GM13976 (cell line): ENCODE data around the gene SMYD3.

Experiments used
- DNase-seq: peaks from one replicate; pipeline ENCODE4 v3.0.0; 2012; ENCODE audit warnings: low spot score
- in situ Hi-C: fragments of 300-500 bp; cut with MboI; formaldehyde crosslinking; loops from one replicate; pipeline ENCODE4 v1.12.0; 2022; ENCODE audit warnings: low sequenced_read_pairs, mixed read lengths, inconsistent platforms; ENCODE audit not compliant: unreplicated experiment
- TF ChIP-seq, protein P1 (sequence below): IDR thresholded peaks from 2 replicates; pipeline ENCODE4 v1.5.1; 2012; ENCODE audit warnings: borderline replicate concordance, mild to moderate bottlenecking; ENCODE audit not compliant: insufficient read depth; ENCODE audit errors: extremely low read depth, missing control alignments, control extremely low read depth

The SMYD3 gene

GRCh38 chr1:245860657-245861544 is 646.2 kb downstream of the SMYD3 start:
- in situ Hi-C loops, result no loop called here
- TF ChIP-seq, protein P1, sequence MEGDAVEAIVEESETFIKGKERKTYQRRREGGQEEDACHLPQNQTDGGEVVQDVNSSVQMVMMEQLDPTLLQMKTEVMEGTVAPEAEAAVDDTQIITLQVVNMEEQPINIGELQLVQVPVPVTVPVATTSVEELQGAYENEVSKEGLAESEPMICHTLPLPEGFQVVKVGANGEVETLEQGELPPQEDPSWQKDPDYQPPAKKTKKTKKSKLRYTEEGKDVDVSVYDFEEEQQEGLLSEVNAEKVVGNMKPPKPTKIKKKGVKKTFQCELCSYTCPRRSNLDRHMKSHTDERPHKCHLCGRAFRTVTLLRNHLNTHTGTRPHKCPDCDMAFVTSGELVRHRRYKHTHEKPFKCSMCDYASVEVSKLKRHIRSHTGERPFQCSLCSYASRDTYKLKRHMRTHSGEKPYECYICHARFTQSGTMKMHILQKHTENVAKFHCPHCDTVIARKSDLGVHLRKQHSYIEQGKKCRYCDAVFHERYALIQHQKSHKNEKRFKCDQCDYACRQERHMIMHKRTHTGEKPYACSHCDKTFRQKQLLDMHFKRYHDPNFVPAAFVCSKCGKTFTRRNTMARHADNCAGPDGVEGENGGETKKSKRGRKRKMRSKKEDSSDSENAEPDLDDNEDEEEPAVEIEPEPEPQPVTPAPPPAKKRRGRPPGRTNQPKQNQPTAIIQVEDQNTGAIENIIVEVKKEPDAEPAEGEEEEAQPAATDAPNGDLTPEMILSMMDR, result no peak
- DNase-seq, result no peak

GRCh38 chr1:245859493-245860114 is 647.5 kb downstream of the SMYD3 start:
- in situ Hi-C loops, result no loop called here
- no peak for DNase-seq
- TF ChIP-seq, protein P1, result no peak

- no peak for DNase-seq
- TF ChIP-seq, protein P1, result no peak
- in situ Hi-C loops, result no loop called here
Measured at GRCh38 chr1:245858722-245859492, 648.2 kb downstream of the SMYD3 start.

- no peak for DNase-seq
- in situ Hi-C loops, result no loop called here
Measured at GRCh38 chr1:245858022-245858721, 648.9 kb downstream of the SMYD3 start.

DNA sequence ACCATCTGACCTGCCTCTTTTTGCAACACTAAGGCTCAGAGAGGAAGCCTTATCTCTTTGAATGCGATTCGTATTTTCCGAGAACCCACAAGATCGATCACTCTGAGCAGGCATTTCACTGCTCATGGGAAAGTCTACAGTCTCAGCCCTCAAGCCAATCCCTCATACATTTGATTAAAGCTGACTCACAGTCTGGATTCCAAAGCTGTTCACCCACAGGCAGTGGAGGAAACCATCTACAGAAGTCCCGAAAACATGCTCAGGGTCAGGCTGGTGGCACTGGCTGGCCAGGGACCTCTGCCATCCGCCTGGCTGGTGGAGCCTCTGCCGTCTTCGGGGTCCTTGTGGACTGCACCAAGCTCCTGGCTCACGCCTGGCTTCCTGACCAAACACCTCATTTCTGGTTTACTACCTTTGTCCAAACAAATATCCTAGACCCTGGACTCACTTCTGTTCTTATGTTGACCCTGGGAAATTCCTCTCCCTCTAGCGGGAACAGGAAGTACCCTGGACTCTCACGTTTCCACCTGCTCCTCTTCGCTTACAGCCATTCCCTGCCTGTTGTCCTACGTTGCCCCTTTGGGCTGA is 650.0 kb downstream of the SMYD3 start:
- in situ Hi-C loops, result no loop called here
- TF ChIP-seq, protein P1, result no peak
- no peak for DNase-seq

More at GRCh38 chr1:245858022-245858721, 648.9 kb downstream of the SMYD3 start:
- TF ChIP-seq, protein P1, result no peak
